RKO (cell line): ENCODE results near the gene RASA3.
"Not testable (repeated sequence)": the region's sequence is repeated elsewhere in the genome, so short reads cannot be mapped to it uniquely, and the experiment has no call there.

Experiments used
- DNase-seq: peaks from one replicate; pipeline ENCODE4 v3.0.0-alpha.2; 2016; ENCODE audit warnings: low spot score

The RASA3 gene

GRCh38 chr13:114020750-114021463 is 111.5 kb downstream of the RASA3 start:
- DNase-seq, result no peak

DNA sequence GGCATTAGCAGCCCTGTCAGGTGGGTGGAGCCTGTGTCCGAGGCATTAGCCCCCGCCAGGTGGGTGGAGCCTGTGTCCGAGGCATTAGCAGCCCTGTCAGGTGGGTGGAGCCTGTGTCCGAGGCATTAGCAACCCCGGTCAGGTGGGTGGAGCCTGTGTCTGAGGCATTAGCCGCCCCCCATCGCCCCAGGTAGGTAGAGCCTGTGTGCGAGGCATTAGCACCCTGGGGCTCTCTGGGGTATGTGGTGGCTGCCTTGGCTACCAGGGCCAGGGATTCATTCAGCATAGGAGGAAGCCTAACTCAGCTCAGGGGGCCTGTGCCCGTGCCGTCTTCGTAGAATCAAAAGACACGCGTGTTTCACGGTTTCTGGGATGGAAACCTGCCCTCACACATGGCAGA is 112.3 kb downstream of the RASA3 start:
- not testable (repeated sequence) for DNase-seq

- DNase-seq, result peak; percentile 29
Observed at GRCh38 chr13:114019367-114019766, 113.1 kb downstream of the RASA3 start.

DNA sequence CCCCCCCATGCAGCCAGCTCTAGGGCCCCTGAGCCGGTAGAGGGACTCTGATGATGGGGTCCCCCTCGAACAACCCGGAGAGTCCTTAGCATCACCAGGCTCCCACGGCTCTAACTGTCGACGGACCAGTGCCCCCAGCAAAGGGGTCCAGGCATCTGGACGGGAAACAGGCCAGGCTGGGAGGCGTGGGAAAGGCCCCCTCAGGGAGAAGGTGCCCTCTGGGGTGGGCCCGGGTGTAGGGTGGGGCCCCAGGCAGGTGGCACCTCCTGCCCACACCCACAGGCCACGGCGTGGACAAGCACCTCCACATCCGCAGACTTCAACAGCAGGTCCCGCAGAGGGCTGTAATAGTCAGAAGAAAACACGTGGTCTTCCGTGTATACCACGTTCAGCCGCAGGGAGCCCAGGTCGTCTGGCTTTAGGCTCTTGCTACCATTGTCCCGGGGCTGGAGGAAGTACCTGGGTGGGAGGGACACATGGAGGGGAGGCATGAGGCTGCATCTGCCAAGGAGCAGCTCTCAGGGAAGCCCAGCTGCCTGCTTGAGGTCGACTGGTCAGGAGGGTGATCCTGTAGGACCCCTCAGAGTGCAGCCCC is 113.9 kb downstream of the RASA3 start:
- DNase-seq, result no peak

- DNase-seq, result no peak
Observed at GRCh38 chr13:114017966-114018365, 114.5 kb downstream of the RASA3 start.

DNA sequence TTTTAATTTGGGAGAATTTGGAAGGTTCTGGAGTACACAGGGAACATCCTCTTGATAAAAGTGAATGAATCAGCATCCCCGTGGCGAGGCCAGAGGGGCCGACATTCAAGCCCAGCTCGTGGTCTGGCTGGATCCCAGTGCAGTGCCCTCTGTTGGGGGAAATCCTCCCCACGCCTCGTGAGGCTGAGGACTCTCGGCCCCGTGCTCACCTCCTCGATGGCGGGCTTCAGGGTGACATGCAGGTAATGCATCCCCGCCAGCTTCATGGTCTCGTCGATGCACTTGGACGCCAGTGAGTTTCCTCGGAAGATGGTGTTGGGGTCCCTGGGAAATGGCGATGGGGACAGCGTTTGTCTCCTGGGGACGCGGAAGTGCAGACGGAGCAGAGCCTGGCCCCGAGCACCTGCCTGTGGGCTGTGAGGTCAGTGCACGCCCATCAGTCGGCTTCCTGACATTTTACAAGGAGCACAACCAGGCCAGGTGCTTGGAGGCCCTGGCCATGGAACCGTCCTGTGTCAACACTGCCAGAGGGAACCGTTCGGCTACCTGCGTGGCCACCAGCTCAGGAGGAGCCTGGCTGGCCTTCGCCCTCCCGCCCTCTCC is 115.3 kb downstream of the RASA3 start:
- no peak for DNase-seq

DNA sequence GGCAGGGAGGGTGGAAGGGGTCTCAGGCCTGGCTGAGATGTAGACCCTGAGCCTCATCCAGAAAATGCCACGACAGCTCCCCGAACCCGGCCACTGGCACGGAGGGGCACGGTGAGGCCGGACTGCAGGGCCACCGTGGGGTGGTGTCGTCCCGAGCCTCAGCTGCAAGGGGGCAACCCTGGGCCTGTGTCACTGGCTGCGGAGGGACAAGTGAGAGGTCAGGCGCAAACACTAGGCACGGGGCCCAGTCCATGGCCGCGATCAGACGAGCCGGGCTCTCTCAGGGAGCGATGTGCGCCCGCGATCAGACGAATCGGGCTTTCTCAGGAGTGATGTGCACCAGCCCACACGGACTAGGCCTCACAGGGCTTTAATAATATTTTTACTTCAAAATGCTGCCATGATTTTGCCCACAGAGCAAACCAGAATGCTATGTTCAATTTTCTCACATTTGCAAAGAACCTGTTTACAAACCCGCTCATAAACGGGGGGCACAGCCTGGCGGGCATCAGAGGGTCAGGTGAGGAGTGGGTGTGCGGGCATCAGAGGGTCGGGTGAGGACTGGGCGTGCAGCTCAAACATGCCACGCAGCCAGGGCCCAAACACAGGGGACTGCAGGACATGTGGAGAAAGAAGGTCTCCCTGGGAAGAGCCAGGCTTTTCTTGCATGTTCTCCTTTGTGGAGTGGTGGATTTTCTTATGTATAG is 115.9 kb downstream of the RASA3 start:
- DNase-seq, result no peak

- DNase-seq, result no peak
Observed at GRCh38 chr13:114015969-114016295, 116.5 kb downstream of the RASA3 start.

GRCh38 chr13:114015111-114015968 is 117.1 kb downstream of the RASA3 start:
- DNase-seq, result no peak

GRCh38 chr13:114013952-114014629 is 118.3 kb downstream of the RASA3 start:
- no peak for DNase-seq

- DNase-seq, result no peak
Observed at GRCh38 chr13:114013336-114013735, 119.1 kb downstream of the RASA3 start.

DNA sequence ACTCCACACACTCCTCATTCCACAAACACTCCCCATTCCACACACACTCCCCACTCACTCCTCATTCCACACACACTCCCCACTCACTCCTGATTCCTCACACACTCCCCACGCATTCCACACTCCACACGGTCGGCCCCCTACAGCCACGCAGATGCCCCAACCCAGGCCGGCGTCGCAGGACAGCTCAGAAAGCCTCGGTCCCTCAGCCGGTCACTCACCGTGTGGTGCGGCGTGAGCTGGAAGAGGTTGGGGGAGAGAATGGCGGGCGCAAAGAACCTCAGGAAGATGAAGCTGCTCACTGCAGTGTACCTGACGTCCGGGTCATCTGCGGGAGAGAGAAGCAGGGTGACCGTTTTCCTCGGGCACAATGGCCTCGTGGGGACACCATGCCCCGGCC is 119.5 kb downstream of the RASA3 start:
- no peak for DNase-seq

DNA sequence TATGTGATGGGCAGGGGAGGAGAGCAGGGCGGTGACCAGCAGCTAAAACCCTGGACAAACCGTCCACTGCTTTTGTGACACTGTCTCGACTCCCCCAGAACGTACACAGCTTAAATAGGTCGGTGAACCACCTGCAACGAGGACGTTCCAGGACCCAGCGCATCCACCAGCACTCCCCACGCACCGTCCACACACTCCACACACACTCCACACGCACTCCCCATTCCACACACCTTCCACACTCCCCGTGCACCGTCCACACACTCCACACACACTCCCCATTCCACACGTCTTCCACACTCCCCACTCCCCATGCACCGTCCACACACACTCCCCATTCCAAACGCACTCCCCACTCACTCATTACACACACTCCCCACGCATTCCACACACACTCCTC is 120.3 kb downstream of the RASA3 start:
- DNase-seq, result no peak

- DNase-seq, result no peak
Observed at GRCh38 chr13:114011226-114011625, 121.2 kb downstream of the RASA3 start.

GRCh38 chr13:114010401-114011101 is 121.9 kb downstream of the RASA3 start:
- no peak for DNase-seq

DNA sequence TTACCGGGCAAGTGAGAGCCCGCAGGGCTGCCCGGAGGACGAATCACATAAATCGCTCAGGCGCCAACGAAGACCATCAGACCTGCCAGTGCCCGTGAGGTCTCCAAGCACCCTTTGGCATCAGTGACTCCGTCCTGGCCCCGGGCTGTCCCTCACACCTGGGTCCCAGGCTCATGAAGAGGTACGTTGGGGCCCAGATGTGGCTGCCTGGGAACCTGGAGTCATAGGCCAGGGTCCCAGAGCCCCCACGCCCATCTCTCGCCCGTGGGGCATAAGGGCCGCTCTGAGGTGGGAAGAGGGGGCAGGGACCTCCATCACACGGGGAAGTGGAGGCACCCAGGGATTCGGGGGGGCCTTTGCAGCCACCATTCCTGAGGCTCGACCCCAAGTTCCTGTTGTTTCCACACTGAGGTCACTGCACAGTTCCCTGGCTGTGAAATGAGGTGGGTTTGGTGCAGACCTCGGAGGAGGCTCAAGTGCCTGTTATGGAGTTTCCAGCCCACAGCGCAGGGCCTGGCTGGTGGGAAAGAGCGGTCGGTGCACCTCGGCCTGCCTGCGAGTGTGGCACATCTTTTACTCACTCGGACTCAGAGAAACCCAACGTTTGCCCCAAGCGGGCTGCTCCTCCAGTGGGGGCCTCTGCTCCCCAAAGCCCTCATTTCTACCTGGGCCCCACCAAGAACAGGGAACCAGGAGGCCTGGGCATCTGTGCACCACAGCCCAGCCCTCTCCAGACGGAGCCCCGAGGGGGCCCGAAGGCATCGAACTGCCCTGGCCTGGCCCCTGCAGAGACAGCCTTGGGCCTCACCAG is 122.6 kb downstream of the RASA3 start:
- no peak for DNase-seq

DNA sequence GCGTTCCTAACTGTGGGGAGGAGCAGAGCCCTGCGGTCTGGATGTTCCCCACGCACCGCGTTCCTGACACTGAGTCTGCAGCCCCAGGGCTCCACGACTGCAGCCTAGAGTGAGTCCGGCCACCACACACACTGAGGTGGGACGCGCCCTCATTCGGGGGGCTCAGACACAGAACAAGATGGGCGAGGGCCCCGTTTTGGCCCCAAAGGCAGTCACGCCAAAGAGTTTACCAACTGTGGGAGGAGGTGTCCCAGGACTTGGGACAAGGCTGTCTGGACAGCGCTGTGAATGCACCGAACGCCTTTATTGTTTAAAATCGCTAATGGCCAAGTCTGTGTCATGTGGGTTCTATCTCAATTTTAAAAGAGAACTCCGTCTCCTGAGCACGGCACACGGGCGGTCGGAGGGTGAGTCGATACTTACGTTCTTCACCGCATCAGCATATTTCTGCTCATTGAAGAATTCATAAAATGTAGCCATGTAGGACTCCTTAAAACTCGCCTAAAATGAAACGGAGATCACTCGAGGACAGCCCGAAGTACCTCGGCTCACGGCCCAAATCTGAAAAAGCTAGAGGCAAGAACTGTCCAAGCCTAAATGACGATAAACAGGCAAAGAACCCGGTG is 123.3 kb downstream of the RASA3 start:
- no peak for DNase-seq

GRCh38 chr13:114007566-114007965 is 124.9 kb downstream of the RASA3 start:
- DNase-seq, result no peak

DNA sequence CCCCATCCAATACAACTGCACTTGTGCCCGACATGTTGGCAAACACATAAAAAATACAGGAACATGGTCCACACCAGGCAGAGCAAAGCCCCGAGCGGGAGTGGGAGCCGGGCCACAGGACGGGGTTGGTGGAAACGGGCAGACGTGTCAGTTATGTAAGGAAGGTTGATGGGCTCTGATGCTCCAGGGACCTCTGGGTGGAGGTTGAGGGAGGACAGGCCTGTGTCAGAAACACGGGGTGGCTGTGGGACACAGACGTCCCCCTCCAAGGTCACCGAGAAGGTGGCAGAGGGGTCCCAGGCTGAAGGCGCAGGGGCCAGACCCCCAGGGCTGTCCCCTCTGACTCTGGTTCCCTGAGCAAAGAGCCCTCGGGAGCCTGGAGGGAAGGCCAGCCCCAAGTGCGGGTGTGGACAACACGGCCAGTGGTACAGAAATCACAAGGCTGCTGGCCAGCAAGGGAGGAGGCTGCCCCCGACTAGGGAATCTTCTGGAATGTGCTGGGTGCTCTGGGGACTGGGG is 127.2 kb downstream of the RASA3 start:
- no peak for DNase-seq
